Head of caudate nucleus (tissue), 42 donors: ENCODE data around the gene KCNQ1.

ENCODE experiments used
- DNase-seq, 42 donors: peaks; one replicate each; pipeline versions ENCODE4 v3.0.0 to v3.0.0-alpha.2; 2020 to 2021; ENCODE audit warnings: mixed read lengths in 7 of 42
- intact Hi-C: fragments of 100-400 bp; cut with DNase I; formaldehyde crosslinking; loops from one replicate; pipeline ENCODE4 v1.15.0; 2022

The KCNQ1 gene

DNA sequence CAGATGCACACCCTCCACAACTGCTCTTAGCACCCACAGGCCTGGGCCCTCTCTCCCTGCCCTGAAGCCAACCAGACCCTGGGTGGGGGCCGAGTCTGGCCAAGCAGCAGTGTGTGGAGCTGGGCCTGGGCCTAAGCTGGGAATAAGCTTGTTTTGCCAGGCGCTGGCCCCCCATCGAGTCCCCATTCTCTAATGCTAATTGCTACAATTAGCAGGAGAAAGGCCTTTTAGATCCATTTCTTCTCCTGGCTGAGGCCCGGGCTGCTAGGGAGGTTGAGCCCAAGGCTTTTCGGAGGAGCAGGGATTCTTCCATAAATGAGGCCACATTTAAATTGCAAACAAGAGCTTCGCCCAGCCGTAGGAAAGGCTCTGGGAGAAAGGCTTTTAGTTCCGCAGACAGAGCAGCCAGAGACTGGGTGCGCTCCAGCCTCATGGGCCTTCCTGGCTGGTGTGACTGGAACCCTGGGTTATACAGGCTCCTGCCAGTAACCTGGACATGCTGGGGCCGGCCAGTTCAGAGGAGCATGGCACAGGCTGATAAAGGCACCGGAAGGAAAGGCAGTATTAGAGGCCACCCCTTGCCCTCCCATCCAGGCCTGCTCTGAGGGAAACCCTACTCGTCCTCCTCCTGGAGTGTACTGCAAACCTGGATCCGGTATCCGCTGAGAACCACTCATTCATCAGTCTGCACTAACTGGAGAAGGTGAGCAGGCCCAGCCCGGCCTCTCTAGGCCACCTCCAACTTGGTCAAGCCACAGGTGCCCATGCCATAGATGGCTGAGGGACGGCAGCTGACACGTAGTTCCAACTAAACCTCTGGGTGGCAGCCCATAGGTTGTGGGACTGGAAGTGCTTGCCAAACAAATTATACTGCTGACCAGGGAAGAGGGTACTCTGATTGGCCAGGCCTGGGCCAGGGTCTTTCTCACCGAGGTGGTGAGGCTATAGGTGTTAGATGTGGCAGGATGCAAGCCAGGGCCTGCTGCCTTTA is 248.8 kb downstream of the KCNQ1 start:
- peak in 23 of 42 donors; percentile 13 to 70 (median 38) for DNase-seq
- intact Hi-C loops = no loop called here

DNA sequence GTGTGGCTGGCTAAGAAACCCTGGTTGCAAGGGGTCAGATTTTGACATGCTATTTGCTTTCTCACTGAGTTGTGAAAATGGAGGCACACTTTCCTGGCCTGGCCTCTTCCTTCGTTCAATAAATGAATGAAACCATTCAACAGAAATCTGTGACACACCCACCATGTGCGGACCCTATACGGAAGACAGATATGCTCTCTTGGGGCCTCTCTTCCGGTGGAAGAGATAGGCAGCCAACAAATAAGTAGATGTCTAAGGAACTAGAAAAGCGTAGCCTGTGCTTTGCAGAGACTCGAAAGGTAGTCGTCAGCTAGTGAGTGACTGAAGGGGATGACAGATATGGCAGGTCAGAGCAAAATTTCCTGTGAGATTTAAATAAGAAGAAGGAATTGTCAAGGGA is 249.7 kb downstream of the KCNQ1 start:
- intact Hi-C loops = no loop called here
- no peak for DNase-seq

DNA sequence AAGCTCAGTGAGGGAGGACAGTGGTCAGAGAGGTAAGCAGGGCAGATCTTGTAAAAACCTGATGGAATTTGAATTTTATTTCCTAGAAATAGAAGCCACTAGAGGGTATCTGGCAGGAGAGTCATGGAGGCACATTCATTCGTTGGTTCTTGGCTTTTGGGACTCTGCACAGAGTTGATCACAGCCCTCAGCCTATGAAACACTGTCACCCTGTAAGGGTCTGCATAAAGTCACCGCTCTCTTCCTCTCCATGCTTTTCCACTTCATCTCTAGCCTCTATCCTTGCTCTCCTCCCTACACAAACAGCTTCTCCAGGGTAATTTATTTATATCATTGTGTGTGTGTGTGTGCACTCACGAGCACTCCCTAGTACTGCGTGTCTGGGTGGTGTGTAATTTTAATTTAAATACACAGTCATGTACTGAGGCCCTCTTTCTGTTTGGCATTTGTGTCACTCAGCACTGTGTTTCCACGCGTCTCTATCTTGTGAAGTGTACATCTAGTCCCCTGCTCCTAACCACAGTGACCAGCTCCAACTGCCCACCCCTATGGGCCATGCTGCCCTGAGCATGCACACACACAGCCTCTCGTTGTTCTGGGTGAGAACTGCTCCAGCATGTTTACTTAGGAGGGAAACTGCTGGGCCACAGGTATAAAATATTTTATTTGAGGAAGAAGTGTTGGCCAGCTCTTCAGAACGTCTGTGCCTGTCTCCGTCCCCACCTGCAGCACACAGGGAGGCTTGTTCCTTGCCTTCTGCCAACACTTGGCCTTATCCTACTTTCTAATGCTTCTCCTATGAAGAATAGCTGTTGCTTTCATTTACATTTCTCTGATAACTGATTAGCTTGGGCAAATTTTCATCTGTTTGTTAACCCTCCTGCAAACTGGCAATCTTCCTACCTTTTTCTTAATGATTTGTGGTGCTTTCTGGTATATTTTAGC is 250.5 kb downstream of the KCNQ1 start:
- peak in 3 of 42 donors; percentile 12 to 16 (median 14) for DNase-seq

GRCh38 chr11:2696455-2696854 is 251.6 kb downstream of the KCNQ1 start:
- intact Hi-C loops = no loop called here
- peak in 1 of 42 donors; percentile 5 for DNase-seq

More for the DNA sequence above, 250.5 kb downstream of the KCNQ1 start:
- intact Hi-C loops = no loop called here

DNA sequence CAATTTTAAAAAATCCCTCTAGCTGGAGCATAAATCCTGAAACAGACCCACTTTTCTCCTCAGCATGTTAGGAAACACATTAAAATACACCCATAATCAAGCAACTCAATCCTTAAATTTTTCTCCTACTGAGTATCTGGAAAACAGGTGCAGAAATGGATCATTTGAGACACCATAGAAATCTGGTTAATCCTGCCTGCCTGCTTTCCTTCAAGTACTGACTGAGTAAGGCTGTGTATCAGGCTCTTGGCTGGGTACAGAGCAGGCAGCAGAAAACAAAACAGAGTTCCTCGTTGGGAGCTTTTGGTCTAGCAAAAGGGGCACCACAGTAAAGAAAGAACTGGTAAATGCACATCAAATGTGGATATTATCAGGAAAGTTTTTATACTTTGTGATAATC is 253.1 kb downstream of the KCNQ1 start:
- no peak for DNase-seq
- intact Hi-C loops = no loop called here

DNA sequence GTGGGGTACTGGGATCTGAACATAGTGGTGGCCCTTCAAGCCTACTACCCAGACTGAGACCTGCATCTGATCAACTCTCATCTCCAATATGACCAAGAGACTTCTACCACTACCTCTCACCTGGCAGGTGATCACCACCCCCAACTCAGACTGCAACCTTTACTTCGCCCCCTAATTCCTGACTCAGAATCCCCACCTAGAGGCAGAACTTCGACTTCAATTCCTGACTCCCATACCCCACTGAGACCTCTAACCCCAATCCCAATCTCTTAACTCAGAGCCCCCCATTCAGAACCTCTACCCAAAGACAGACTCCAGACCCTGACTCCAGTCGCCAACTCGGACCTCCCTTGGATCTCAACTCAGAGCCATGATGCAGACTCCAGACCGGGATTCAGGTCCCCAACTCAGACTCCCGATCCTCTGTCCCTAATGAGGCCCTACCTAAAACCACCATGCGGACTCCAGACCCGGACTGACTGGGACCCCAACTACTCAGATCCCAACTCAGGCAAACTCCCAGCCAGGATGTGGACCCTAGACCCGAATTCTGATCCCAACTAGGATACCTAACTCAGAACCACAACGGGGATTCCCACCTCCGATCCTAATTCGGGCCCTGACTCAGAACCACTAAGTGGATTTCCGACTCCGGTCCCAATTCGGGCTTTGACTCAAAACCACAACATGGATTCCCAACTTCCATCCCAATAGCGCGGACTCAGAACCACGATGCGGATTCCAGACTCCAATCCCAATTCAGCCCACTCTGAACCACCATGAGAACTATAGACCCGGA is 253.8 kb downstream of the KCNQ1 start:
- intact Hi-C loops = no loop called here
- peak in 1 of 42 donors; percentile 16 for DNase-seq

DNA sequence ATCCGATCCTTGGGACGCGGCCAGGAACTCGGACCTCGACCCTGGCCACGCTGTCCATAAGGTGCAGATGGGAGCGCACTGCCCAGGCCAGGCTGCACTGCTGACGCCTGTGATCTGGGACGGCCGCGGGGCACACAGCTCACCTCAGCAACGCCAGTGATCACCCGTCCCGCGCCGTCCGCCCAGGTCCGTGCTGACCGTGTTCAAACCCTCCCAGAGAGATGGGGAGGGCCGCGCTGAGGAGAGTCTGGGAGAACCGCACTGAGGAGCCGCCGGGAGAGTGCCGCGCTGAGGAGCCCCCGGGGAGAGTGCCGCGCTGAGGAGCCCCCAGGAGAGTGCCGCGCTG is 254.3 kb downstream of the KCNQ1 start:
- intact Hi-C loops = no loop called here
- peak in 7 of 42 donors; percentile 5 to 54 (median 32) for DNase-seq

DNA sequence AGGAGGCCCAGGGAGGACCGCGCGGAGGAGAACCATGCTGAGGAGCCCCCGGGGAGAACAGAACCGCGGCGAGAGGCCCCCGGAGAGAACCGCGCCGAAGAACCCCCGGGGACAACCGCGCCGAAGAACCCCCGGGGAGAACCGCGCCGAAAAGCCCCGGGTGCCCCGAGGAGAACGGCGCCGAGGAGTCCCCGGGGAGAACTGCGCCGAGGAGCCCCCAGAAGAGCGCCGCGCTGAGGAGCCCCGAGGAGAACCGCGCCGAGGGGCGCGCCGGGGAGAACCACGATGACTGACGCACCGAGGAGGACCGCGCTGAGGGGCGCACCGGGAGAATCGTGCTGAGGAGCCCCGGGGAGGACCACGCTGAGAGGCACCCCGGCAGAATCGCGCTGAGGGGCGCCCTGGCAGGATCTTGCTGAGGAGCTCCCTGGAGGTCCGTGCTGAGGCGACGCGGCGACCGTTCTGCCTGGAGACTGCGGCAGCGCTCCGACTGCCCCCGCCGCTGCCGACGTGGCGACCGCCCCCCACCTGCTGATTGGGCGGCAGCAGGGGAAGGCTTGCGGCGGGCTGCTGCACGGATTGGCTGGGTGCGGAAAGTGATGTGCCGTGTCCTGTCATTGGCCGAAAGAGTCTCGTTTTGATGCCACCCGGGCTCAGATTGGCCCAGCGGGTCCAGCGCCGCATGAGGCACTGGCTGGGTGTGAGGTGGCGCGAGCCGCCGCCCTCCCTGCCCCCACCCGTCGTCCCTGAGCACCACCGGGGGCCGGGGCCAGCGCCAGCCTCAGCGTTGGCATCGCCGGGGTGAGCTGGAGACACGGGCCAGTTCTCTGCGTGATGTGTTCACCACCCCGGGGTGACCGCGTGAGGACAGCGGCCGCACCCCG is 255.0 kb downstream of the KCNQ1 start, which contains the start of gene KCNQ1OT1:
TSS of gene KCNQ1OT1 (minus strand) at position 464 of the 884 bp plus-strand sequence.
- intact Hi-C loops = loop anchor here (10.0 kb wide), 1 partner anchor 185 kb away; the partner anchor contains the start of gene CDKN1C
- peak; percentile 82 to 96 (median 91) for DNase-seq

DNA sequence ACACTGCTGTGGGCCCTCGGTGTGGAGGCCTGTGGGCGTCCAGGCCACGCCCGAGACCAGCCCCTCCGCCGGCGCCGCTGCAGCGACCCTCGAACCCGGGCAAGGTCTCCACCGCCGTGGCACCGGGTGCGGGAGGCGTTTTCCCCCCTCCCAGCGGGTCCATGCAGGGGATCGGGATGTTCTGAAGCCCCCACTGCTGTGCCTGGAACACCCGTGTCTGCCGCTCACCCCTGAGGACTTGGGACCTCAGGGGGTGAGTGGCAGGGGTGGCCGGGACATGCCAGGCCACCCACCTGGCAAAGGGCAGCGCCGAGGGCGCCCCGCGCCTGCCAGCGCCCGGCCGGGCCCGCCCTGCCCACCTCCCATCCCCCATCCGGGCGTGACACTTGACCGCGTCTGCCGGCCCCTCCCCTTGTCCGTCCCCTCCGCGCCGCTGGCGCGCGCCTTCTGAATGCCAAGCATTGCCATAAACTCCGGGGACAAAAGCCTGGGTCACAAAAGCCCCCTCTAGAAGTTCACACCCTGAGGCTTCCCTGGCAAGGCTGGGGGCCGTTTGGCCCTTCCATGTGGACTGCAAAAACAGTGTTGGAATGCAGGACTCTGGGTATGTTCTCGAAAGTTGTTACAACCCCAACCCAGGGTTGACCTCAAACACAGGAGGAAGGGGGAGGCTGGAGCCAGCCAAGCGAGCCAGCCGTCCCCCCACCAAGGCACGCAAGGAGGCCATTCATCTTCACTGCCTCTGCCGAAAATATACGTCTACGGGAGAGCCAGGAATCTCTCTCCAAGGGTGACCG is 255.8 kb downstream of the KCNQ1 start:
- intact Hi-C loops = loop anchor here (10.0 kb wide), 1 partner anchor 184 kb away; the partner anchor contains the start of gene CDKN1C

GRCh38 chr11:2701230-2701629 is 256.4 kb downstream of the KCNQ1 start:
- intact Hi-C loops = loop anchor here (10.0 kb wide), 1 partner anchor 184 kb away; the partner anchor contains the start of gene CDKN1C
- DNase-seq = peak in 2 of 42 donors; percentile 6 to 31

More for the DNA sequence above, 255.8 kb downstream of the KCNQ1 start:
- peak in 40 of 42 donors; percentile 28 to 82 (median 58) for DNase-seq

GRCh38 chr11:2701898-2702434 is 257.2 kb downstream of the KCNQ1 start:
- intact Hi-C loops = loop anchor here (10.0 kb wide), 1 partner anchor 183 kb away; the partner anchor contains the start of gene CDKN1C
- peak in 2 of 42 donors; percentile 1 to 19 for DNase-seq

DNA sequence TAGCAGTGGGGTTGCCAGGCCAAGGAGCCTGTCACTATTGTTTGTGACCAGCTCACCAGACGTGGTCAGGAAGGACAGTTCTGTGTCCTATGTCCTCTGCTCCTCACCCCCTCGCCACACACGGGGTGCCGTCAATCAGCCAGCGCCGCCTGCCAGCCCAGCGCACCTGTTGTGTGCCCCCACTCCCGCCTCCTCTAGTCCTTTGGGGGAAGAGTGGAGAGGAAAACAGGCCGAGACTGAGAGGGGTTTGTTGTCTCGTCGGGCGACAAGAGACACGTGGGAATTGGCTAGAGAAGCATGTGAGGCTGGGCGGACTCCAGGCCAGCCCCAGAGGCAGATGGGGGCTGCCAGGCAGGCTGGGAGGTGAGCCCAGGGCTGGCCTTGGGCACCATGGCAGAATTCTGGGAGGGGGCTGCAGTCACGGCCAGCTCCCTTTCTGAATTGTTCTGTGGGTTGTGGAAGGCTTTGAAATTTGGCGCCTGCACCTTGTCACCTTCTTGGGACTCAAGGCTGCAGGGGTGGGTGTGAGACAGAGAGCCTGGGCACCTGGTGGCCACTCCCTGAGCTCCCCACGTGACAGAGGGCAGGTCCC is 258.1 kb downstream of the KCNQ1 start:
- DNase-seq = peak in 32 of 42 donors; percentile 11 to 77 (median 42)
- intact Hi-C loops = loop anchor here (10.0 kb wide), 1 partner anchor 182 kb away; the partner anchor contains the start of gene CDKN1C

GRCh38 chr11:2703363-2704141 is 258.7 kb downstream of the KCNQ1 start:
- no peak for DNase-seq
- intact Hi-C loops = loop anchor here (10.0 kb wide), 1 partner anchor 181 kb away; the partner anchor contains the start of gene CDKN1C

DNA sequence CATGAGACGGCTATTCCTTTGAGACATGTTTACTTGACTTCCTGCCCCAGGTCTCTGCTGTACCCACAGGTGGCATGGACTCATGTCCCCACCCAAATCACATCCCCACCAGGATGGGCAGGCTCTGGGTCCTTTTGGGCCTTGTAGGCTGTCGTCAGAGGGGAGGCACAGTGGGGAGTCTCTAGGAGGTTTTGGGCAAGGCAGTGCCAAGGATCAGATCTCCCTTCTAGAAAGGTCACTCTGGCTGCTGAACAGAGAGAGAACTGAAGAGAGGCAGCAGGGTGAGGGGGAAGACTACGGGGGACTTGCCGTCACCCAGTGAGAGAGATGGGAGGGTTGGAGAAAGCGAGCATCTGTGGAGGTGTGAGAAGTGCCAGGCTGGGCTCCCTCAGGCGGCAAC is 259.5 kb downstream of the KCNQ1 start:
- intact Hi-C loops = loop anchor here (10.0 kb wide), 1 partner anchor 180 kb away; the partner anchor contains the start of gene CDKN1C
- DNase-seq = no peak
